GM19099 (cell line): Measurements from ENCODE around the gene LIPF.

Source experiments
- POLR2A ChIP-seq: IDR thresholded peaks from 3 replicates; pipeline ENCODE4 v1.6.1; 2011; ENCODE audit warnings: low read depth; ENCODE audit not compliant: insufficient read length; ENCODE audit errors: extremely low read depth

Gene LIPF

GRCh38 chr10:88660598-88660884 is 3.7 kb upstream of the LIPF start:
- TF ChIP-seq POLR2A = no peak

DNA sequence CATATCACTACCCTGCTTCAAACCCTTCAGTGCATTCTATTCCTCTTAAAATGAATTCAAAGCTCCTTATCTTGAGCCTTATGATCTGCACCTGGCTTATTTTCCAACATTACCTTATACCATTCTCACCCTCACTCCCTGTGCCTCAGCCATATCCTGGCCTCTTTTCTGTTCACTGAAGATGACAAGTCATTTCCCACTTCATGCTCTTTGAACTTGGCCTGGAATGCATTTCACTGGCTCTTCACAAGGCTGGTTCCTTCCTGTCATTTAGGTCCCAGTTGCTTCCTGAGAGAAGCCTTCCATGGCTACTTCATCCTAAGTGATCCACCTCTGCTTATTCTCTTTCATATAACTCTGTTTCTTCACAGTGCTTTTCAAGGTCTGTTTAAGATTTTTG is 3.2 kb upstream of the LIPF start:
- TF ChIP-seq POLR2A = no peak

DNA sequence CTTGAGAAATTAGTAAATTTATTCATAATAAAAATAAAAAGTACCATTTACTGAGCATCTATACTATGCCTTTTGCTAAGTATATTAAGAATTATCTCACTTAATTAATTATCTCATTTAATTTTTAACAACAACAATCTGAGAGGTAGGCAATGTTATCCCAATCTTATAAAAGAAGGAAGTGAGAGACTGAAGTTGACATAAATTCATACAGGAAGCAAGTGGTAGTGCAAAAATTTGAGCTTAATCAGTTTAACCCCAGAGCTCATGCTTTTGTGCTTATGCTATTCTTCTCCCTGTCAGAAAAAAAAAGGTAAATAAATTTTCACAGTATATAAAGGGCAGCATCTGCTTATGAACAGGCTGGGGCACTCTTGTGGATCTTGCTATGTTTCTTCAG is 2.7 kb upstream of the LIPF start:
- no peak for TF ChIP-seq POLR2A

- no peak for TF ChIP-seq POLR2A
Measured at GRCh38 chr10:88668465-88668864, 4.2 kb downstream of the LIPF start.

GRCh38 chr10:88670497-88670896 is 6.3 kb downstream of the LIPF start:
- no peak for TF ChIP-seq POLR2A

GRCh38 chr10:88672041-88672440 is 7.8 kb downstream of the LIPF start:
- TF ChIP-seq POLR2A = no peak

GRCh38 chr10:88676283-88677060 is 12.2 kb downstream of the LIPF start:
- TF ChIP-seq POLR2A = no peak

DNA sequence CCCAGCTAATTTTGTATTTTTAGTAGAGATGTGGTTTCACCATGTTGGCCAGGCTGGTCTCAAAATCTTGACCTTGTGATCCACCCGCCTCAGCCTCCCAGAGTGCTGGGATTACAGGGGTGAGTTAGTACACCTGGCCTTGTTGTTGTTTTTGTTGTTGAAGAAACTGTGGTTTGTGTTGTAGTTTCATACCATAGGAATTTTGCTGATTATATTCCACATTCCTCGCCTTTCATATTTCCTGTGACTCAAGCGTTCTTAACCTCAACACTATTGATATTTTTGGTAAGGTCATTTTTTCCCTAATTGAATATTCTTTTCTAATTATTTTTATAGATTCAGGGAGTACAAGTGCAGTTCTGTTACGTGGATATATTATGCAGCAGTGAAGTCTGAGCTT is 16.7 kb downstream of the LIPF start:
- no peak for TF ChIP-seq POLR2A

GRCh38 chr10:88682491-88682890 is 18.2 kb downstream of the LIPF start:
- TF ChIP-seq POLR2A = no peak

DNA sequence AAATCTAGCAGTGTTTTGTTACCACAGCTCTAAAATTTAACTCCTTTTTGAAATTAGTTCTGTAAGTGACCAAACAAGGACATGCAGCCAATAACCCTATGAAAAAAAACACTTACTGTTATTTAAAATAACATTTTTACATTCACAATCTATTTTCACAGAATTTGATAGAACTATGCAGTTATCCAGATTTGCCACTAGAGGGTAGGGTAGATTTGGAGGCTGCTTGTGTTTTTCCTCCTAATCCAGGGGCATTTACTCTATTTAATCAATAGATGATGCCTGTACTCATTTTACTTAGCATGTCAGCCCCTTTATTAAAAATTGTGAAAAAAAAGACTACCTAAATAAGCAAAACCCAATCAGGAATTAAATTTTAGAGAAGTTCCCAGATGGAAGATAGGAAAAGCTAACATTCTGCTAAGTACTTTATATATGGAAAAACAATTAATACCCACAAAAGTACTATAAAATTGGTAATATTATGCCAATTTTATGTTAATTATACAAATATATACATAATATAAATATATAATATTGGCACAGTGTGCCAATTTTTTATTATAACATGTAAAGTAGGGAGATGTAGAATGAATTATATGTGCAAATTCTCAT is 23.7 kb downstream of the LIPF start:
- no peak for TF ChIP-seq POLR2A

DNA sequence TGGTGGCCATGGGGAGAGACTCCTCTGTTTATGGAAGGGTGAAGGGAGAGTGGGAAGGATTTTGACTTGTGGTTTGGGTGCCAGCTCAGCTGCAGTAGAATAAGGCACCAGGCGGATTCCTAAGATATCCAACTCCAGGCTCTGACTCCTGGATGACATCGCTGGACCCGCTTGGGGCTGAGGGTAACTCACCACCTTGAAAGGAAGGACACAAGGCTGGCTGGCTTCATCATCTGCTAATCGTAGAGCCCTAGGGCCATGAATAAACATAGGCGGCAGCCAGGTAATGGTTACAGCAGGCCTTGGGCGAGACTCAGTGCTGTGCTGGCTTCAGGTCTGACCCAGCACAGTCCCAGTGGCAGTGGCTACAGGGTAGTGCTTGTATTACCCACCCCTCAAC is 25.1 kb downstream of the LIPF start:
- no peak for TF ChIP-seq POLR2A

- TF ChIP-seq POLR2A = no peak
Measured at GRCh38 chr10:88693392-88694020, 29.3 kb downstream of the LIPF start.

- no peak for TF ChIP-seq POLR2A
Measured at GRCh38 chr10:88702848-88703597, 38.8 kb downstream of the LIPF start.

- TF ChIP-seq POLR2A = no peak
Measured at GRCh38 chr10:88705958-88706357, 41.7 kb downstream of the LIPF start, which contains the start of gene LIPK. LIPK (plus strand) TSS chr10:88706249; CDS start chr10:88724544, 18,295 bp downstream.

DNA sequence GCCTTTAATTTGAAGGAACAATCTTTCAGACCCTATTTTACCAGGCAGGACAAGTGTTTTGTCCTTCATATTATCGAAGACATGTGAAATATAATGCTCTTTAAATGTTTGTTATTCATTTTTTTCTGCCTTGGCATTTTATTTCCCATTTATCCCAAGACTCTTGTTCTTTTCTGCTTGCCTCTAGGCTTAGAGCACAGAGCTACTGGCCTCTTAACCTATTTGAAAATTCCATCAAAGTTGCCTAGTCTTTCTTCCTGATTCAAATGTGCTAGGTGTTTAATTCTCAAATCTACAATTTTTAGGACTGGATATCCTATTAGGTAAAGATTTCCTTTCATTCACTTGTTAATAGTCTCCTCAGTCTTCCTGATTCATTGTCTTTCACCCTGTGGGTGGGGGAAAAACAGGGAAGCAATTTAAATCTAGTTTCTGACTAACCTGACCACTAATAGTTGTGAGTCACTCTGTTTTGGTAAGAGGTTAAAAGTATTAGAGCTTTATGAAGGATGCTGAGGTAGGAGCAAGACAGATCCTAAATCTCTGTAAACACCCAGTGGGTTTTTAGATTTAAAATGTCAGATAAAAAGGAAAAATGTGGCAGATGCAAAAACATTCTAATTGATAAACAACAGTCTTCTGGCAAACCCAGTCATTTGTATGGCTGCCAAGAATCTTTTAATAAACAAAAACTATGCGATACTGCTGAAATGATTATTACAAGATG is 43.4 kb downstream of the LIPF start:
- TF ChIP-seq POLR2A = no peak

DNA sequence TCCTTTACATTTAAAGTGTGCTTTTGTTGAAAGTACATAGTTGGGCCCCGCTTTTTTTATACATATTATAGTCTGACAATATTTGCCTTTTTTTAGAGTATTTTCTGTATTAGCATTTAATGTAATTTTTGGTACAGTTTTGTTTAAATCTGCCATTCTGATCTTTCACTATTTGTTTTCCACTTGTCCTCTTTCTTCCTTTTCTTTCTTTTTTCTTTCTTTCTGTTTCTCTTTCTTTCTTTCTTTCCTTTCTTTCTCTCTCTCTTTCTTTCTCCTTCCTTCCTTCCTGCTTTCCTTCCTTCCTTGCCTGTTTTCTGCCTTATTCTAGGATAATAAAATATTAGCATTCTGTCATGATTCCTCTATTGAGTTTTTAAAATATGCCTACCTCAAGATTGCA is 51.3 kb downstream of the LIPF start:
- no peak for TF ChIP-seq POLR2A

- no peak for TF ChIP-seq POLR2A
Measured at GRCh38 chr10:88721392-88721791, 57.1 kb downstream of the LIPF start.
